Mononuclear cell (primary cell): ENCODE measurements around the gene DISC1. TPM values are rescaled to one million over a fixed set of nuclear protein-coding genes. Genes with fewer than 3 reads are reported as not detected.

ENCODE experiments used
- H3K27me3 ChIP-seq: 2 replicates; pipeline ENCODE4 v1.6.0; 2011; ENCODE audit warnings: low read length, control low read depth; ENCODE audit not compliant: insufficient read depth
- H3K4me1 ChIP-seq: 2 replicates; pipeline ENCODE4 v1.5.1; 2011; ENCODE audit warnings: mild to moderate bottlenecking, low read length, control low read depth; ENCODE audit not compliant: insufficient read depth
- H3K4me3 ChIP-seq: 2 replicates; pipeline ENCODE4 v1.5.1; 2011; ENCODE audit warnings: mild to moderate bottlenecking, low read length, moderate library complexity
- H3K9me3 ChIP-seq: 2 replicates; pipeline ENCODE4 v1.5.1; 2011; ENCODE audit warnings: low read depth, mild to moderate bottlenecking, control low read depth, low read length
- total RNA-seq: library from RNA; depleted of rRNA; stranded (reverse); fragments of >200 nt; gene quantifications from one replicate; pipeline ENCODE4 v1.2.3, GENCODE V29; 2012

Gene DISC1
- total RNA-seq, 1 donor, result 17.2 TPM

DNA sequence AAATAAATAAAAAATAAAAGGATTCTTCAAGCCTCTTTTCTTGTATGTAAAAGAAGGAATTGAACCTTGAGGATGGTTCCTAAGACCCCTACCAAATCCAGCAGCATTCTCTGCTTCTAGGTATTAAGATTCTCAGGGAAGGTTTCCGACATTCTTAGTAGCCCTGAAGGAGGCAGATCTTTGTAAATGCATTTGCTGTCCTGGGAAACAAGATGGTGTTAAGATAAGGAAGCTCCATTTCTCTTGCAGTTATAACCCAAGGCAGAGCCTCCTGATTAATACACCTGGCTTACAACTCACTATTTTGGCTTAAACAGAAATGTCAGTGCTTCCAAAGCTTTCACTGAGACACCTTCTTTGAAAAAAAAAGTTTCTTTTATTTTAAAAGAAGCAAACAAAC, 393.8 kb downstream of the DISC1 start:
- no peaks in the 10 kb centered on the region for H3K9me3 ChIP-seq
- no peaks in the 10 kb centered on the region for H3K27me3 ChIP-seq
- H3K4me1 ChIP-seq, result no peaks in the 10 kb centered on the region
- H3K4me3 ChIP-seq, result no peak overlapping the region

DNA sequence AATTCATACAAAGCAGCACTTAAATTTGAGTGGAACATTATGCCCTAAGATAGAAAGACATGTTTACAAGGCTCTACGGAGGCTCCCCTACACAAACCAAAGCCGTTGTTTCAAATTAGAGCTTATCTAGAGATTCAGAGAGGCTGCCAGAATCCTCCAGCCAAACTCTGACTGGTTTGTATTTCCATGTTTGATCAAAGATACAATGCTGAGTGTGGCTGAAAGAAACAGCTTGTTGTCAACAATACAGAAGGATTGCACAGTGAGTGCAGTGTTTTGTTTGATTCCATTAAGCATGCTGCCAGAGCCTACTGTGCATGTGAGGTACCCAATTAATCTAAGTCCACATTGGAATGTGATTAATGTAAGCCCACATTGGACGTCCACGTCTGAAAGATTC, 402.7 kb downstream of the DISC1 start:
- Histone ChIP-seq H3K4me1 (no peaks in the 10 kb centered on the region), H3K4me3 (no peak overlapping the region), H3K9me3 (no peaks in the 10 kb centered on the region), H3K27me3 (no peaks in the 10 kb centered on the region)

DNA sequence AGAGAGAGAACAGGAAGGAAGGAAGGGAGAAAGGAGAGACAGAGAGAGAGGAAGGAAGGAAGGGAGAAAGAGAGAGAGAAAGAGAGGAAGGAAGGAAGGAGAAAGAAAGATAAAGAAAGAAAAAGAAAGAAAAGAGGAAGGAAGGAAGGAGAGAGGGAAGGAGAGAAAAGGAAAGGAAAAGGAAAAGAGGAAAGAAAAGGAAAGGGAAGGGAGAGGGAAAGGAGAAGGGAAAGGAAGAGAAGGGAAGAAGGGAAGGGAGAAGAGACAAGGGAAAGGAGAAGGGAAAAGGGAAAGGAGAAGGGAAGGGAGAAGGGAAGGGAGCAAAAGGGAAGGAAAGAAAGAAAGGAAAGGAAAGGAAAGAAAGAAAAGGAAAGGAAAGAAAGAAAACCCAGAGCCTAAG, 404.6 kb downstream of the DISC1 start:
- Histone ChIP-seq H3K9me3 (no peaks in the 10 kb centered on the region), H3K27me3 (no peaks in the 10 kb centered on the region), H3K4me3 (no peak overlapping the region), H3K4me1 (no peaks in the 10 kb centered on the region)

DNA sequence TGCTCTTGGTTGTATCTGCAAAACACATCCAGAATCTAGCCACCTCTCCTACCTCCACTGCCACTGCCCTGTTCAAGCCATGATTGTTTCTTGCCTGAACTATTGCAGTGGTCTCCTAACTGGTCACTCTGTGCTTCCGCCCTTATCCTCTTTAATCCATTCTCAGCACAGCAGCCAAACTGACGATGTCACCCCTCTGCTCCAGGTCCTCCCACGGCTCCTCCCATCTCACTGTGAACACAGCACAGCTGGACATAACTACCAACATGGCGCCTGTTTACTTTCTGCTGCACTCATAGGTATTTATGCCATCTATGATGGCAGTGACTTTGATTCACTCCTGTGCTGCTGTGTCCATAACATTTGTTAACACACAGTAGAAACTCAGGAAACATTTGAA, 406.7 kb downstream of the DISC1 start:
- H3K4me1 ChIP-seq, result no peaks in the 10 kb centered on the region
- no peaks in the 10 kb centered on the region for H3K9me3 ChIP-seq
- H3K4me3 ChIP-seq, result no peak overlapping the region
- no peaks in the 10 kb centered on the region for H3K27me3 ChIP-seq

DNA sequence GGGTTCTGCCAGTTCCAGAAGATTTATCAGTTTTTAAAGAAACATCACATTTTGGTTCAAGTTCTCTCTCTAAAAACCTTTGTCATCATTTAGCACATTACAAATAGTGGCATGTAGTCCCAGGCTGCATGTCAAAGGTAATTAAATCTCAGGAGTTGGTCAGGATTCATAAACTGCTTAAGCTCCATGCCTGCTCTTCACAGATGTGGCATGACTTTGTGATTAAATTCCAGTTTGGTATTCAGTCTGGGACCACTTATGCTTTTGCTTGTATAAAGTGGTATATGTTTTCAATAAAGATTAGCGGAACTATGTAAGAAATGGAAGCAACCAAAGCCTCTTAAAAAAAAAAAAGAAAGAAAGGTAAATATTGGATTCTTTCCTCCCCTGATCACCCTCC, 408.0 kb downstream of the DISC1 start:
- H3K9me3 ChIP-seq, result no peaks in the 10 kb centered on the region
- no peaks in the 10 kb centered on the region for H3K27me3 ChIP-seq
- H3K4me3 ChIP-seq, result no peak overlapping the region
- no peaks in the 10 kb centered on the region for H3K4me1 ChIP-seq

DNA sequence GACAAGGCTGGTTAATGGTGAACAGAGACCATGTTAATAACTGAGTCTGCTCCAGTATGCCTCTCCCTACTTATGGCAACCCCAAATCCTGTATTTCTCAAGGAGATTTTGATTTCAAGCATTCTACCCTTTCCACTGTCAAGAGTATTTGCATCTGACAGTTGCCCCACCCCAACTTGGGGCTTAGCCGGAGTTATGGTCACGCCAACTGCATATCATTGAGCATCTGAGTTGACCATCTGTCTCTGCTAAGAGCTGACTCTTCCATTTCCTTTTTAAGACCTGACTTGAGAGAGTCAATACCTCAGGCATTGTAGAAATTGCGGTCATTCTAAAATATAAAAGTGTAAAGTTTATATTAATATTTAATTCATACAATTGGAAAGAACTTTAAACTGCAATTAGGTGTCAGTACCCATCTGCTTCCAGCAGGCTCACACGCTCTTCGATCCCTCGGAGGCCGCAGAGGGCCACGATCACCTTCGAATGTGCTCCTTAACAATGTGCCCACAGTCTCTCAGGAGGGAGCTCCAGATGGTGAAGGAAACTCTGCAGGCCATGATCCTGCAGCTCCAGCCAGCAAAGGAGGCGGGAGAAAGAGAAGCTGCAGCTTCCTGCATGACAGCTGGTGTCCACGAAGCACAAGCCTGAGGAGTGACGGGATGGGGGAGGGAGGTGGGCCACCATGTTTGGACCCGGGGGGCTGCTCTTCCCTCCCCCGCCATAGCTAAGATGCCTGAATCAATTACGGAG, 409.8 kb downstream of the DISC1 start:
- H3K4me1 ChIP-seq, result no peaks in the 10 kb centered on the region
- no peak overlapping the region for H3K4me3 ChIP-seq
- H3K9me3 ChIP-seq, result no peaks in the 10 kb centered on the region
- H3K27me3 ChIP-seq, result no peaks in the 10 kb centered on the region

DNA sequence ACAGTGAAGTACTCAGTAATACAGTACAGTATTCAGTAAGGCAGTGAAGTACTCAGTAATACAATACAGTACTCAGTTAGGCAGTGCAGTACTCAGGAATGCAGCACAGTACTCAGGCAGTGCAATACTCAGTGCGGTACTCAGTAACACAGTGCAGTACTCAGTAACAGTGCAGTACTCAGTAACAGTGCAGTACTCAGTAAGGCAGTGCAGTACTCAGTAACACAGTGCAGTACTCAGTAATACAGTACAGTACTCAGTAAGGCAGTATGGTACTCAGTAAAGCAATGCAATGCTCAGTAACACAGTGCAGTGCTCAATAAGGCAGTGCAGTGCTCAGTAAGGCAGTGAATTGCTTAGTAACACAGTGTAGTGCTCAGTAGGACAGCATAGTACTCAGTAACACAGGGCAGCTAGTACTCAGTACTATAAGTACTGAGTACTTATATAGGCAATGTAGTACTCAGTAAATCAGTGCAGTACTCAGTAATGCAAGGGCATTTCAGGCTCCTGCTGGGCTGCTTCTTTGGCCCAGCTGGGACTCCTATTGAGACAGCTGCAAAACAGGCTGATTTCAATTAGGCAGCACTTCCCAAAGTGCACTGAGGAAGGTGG, 411.3 kb downstream of the DISC1 start:
- no peaks in the 10 kb centered on the region for H3K27me3 ChIP-seq
- no peaks in the 10 kb centered on the region for H3K9me3 ChIP-seq
- no peaks in the 10 kb centered on the region for H3K4me1 ChIP-seq
- no peak overlapping the region for H3K4me3 ChIP-seq

DNA sequence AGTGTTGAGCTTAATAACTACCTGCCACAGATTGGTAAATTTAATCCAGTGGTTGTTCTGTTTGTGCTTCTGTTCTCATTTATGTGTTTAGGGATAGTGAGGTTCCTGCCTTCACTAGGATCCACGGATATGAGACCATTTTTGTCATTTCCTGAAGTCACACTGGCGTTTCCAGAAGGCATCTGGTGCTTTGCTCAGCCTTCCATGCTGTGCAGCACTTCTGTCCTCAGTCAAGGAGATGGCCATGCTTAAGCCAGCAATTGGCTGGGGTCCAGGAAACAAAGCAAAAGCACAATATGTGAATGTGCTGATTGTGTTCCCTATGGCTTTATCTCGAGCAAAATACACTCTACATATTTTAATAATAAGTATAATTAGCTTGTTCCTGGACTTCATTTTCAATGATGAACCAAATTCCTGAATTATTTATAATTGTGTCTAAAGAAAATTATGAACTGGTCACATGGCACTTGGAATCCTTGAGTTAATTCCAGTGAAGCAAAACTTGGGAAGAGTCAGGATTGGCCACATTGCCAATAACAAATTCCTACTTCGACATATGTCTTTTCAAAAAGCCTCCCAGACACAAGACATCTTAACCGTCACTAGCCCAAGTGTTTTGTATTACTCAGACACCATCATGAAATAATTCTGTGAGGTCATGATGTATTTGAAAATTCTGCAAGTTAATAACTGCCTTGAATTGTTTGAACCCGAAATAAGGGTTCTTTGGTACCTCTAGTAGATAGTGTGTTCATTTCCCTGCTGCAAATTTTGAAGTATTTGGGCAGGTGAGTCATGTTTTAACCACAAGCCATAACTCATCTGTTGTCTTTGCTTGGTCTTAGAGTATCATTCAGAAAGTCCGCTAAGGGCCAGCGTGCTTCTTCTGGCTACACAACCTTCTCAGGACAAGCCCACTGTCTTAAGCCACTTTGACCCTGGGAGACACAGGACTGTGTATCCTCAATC, 412.4 kb downstream of the DISC1 start:
- no peaks in the 10 kb centered on the region for H3K4me1 ChIP-seq
- H3K27me3 ChIP-seq, result no peaks in the 10 kb centered on the region
- no peaks in the 10 kb centered on the region for H3K9me3 ChIP-seq
- H3K4me3 ChIP-seq, result no peak overlapping the region

DNA sequence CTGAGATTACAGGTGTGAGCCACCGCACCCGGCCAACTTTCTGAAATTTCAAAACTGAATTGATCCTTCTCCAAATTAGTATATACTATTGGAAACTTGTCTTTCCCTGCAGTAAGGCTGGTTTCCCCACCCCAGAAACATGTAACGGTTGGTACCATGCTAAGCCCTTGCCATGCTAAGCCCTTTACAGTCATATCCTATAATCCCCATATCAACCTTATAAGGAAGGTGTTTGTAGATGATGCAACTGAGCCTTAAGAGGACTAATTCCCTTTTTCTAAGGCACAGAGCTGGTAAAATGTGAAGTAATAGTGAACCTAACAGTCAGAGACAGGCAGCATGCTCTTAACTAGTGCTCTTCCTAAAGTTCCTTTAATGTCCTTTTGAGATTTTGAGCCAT, 413.7 kb downstream of the DISC1 start:
- no peaks in the 10 kb centered on the region for H3K9me3 ChIP-seq
- H3K4me1 ChIP-seq, result no peaks in the 10 kb centered on the region
- H3K27me3 ChIP-seq, result no peaks in the 10 kb centered on the region
- no peak overlapping the region for H3K4me3 ChIP-seq

DNA sequence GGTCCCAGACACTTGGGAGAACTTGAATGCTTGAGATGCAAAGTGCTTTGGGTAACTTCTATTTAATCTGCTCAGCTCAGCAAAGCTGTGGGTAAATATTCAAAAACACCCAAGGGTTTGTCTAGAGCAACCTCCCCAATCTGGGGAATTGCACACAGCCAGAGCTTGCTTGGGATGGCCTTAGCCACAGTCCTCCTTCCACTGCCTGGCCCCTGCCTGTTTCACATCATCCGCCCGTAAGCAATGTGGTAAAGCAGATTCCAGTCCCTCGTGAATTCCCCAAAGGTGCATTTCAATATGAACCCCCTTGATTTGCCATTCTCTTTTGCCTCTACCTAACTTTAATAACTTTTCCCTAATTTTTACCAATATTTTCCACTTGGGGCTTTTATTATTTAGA, 418.1 kb downstream of the DISC1 start:
- Histone ChIP-seq H3K4me1 (no peaks in the 10 kb centered on the region), H3K9me3 (no peaks in the 10 kb centered on the region), H3K4me3 (no peak overlapping the region), H3K27me3 (no peaks in the 10 kb centered on the region)

DNA sequence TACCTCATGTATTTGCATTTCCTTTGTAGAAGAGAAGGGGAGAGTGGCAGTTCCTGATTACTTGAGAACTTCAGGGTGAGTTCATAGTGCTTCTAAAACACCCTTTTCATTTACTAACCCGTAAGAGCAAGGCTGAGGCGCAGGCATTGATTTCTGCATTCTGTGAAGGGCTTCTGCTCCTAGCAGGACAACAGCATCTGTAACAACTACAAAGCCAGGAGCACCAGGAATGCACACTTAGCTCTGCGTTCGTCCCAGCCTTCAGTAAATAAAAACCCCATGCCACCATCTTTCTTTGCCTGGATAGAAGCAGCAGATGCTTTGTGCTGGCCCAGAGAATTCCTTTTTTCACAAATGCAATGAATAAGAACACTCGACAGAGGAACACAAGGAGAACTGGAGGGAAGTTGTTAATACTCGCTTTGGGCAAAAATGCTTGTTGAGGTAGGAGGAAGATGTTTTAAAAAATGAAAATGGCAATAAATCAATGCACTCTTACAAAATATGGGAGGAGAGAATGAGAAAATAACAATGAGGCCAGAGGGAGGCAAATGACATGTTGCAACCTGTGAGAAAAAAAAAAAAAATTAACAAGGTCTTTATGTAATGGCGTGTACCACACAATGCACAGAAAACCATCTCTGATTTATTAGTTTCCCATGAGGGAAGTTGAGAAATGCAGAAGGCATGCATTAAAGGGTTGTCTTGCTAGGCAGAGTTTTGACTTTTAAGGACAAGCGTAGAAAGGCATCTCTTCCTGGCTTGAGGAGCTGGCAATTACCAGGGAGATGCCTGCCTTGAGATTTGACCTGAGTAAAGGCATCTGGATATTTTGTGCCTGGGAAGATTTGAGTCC, 418.8 kb downstream of the DISC1 start:
- no peak overlapping the region for H3K4me3 ChIP-seq
- no peaks in the 10 kb centered on the region for H3K4me1 ChIP-seq
- H3K27me3 ChIP-seq, result no peaks in the 10 kb centered on the region
- H3K9me3 ChIP-seq, result no peaks in the 10 kb centered on the region

DNA sequence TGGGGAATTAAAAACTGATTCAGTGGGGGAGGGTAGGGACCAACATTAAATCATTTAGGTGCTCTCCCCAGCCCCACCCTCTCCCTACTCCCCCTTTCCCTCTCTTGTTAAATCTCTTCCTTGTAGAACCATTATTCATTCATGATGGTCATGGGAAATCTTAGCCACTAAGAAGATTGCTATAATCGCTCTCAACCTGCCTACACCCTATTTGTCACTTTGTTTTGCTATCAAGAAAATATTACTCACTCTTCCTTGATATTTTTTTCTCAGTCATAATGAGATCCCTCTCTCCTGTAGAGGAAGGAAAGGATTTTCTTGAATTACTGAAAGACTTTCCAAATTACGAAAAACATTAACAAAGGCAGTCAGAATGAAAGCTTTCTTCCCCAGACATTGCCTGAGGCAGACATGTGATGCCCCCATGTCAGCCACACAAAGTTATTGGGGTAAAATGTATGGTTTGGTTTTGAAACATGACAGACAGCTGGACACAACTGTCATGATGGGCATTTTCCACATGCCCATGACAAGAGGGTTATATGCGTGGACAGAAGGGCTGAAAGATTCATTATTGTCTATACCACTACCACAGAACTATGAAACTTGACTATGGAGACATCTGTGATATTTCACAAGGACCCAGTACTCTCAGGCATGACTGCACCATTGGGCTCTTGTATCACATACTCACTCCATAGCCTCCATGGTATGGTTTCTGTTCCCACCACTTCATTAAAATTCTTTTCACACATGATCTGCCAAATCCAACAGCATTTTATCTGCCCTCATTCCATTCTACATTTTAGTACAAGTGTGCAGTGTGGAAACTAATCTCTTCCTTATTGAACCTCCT, 420.1 kb downstream of the DISC1 start:
- no peak overlapping the region for H3K4me3 ChIP-seq
- H3K4me1 ChIP-seq, result no peaks in the 10 kb centered on the region
- no peaks in the 10 kb centered on the region for H3K9me3 ChIP-seq
- no peaks in the 10 kb centered on the region for H3K27me3 ChIP-seq

DNA sequence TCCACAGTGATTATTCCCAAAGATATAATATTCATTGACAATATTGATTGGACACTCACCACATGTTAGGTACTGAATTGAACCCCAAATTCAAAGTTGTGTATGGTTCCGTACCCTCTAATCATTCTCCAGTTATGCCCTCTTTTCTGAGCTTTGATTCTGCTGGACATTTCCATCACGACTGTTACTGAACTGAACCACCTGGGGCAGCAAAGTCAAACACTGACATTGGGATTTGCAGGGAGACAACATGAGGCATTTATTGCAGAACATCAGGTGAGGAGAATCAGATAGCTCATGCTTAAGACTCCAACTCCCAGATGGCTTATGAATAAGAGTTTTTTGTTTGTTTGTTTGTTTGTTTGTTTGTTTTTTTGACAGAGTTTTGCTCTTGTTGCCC, 420.9 kb downstream of the DISC1 start:
- Histone ChIP-seq H3K4me3 (no peak overlapping the region), H3K9me3 (no peaks in the 10 kb centered on the region), H3K27me3 (no peaks in the 10 kb centered on the region), H3K4me1 (no peaks in the 10 kb centered on the region)

DNA sequence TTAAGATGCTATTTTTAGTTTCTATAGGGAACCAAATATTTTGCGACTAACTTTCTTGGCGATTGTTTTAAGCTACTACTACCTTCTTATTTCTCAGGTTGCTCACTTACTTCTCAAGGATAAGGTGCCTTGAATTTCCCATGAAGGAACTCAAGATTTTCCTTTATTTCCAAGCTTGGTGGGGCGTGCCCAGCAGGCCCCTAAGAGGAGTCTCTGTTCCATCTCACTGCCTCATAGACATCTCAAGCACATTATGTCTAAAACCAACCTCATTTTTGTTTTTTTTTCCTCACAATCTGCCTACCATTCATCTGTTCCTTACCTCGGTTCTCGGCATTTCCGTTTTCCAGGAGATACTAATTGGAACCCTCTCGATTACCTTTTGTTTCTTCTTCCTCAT, 421.9 kb downstream of the DISC1 start:
- Histone ChIP-seq H3K4me3 (no peak overlapping the region), H3K9me3 (no peaks in the 10 kb centered on the region), H3K4me1 (no peaks in the 10 kb centered on the region), H3K27me3 (no peaks in the 10 kb centered on the region)
